Tibial nerve (tissue), 3 donors: ENCODE measurements around the gene USP53.

Source experiments
- POLR2A ChIP-seq, 2 donors: fragments of 450-650 bp; IDR thresholded peaks; one replicate each; pipeline ENCODE4 v1.6.1; 2017; ENCODE audit warnings: antibody characterized with exemption in 2 of 2, mild to moderate bottlenecking in 2 of 2, moderate library complexity in 2 of 2
- TF ChIP-seq, protein P1 (sequence below), 5 experiments: fragments of 200-600 bp in 3 of 5; fragments of 450-650 bp in 2 of 5; sonication (generic) in 3 of 5; IDR thresholded peaks; one replicate each; pipeline ENCODE4 v1.5.1; 2016 to 2019; ENCODE audit warnings: antibody characterized with exemption in 5 of 5, mild to moderate bottlenecking in 3 of 5, moderate library complexity in 2 of 5

DNA sequence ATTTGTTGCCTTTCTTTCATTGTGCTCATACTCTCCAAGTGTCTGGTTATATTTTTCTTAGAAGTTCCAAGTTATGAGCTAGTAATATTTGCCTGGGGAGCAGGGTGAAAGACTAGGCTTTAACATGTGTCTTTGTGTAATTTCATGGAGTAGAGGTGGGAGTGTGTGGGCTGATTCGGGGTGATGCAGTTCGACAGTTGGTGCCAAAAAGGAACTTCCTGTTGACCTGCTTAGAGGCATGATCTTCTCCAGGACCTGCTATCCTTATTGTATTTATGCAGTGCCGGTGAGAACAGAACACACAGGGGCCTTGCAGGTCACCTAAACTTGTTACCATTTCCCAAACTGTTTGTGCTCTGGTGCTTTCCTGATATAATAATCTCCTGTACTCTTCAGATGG lies 21.2 kb downstream of the USP53 start:
- TF ChIP-seq, protein P1, sequence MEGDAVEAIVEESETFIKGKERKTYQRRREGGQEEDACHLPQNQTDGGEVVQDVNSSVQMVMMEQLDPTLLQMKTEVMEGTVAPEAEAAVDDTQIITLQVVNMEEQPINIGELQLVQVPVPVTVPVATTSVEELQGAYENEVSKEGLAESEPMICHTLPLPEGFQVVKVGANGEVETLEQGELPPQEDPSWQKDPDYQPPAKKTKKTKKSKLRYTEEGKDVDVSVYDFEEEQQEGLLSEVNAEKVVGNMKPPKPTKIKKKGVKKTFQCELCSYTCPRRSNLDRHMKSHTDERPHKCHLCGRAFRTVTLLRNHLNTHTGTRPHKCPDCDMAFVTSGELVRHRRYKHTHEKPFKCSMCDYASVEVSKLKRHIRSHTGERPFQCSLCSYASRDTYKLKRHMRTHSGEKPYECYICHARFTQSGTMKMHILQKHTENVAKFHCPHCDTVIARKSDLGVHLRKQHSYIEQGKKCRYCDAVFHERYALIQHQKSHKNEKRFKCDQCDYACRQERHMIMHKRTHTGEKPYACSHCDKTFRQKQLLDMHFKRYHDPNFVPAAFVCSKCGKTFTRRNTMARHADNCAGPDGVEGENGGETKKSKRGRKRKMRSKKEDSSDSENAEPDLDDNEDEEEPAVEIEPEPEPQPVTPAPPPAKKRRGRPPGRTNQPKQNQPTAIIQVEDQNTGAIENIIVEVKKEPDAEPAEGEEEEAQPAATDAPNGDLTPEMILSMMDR (IDR thresholded peaks at IDR 0.05): no peak
- TF ChIP-seq POLR2A (IDR thresholded peaks at IDR 0.05): no peak
